GM19099 (cell line): ENCODE data around the gene LCK.

Source experiments
- POLR2A ChIP-seq: IDR thresholded peaks from 3 replicates; pipeline ENCODE4 v1.6.1; 2011; ENCODE audit warnings: low read depth; ENCODE audit not compliant: insufficient read length; ENCODE audit errors: extremely low read depth

LCK gene

GRCh38 chr1:32318127-32318869 is 67.2 kb downstream of the LCK start:
- no peak for TF ChIP-seq POLR2A

GRCh38 chr1:32321712-32322291 is 70.7 kb downstream of the LCK start:
- TF ChIP-seq POLR2A = no peak

GRCh38 chr1:32327204-32327603 is 76.1 kb downstream of the LCK start:
- TF ChIP-seq POLR2A = no peak

GRCh38 chr1:32329931-32330466 is 78.9 kb downstream of the LCK start:
- TF ChIP-seq POLR2A = no peak

- TF ChIP-seq POLR2A = peak; percentile 29
Measured at GRCh38 chr1:32330558-32331151, 79.6 kb downstream of the LCK start.

- peak; percentile 40 for TF ChIP-seq POLR2A
Measured at GRCh38 chr1:32331549-32331948, 80.5 kb downstream of the LCK start.

- peak; percentile 25 for TF ChIP-seq POLR2A
Measured at GRCh38 chr1:32332290-32333079, 81.4 kb downstream of the LCK start.

GRCh38 chr1:32333251-32333963 is 82.3 kb downstream of the LCK start:
- TF ChIP-seq POLR2A = no peak

- peak; percentile 9 for TF ChIP-seq POLR2A
Measured at GRCh38 chr1:32334274-32334861, 83.3 kb downstream of the LCK start.

GRCh38 chr1:32334864-32335534 is 83.9 kb downstream of the LCK start:
- no peak for TF ChIP-seq POLR2A

GRCh38 chr1:32335535-32335789 is 84.4 kb downstream of the LCK start:
- no peak for TF ChIP-seq POLR2A
